ENCODE results near the gene UBAC2.

UBAC2 gene

DNA sequence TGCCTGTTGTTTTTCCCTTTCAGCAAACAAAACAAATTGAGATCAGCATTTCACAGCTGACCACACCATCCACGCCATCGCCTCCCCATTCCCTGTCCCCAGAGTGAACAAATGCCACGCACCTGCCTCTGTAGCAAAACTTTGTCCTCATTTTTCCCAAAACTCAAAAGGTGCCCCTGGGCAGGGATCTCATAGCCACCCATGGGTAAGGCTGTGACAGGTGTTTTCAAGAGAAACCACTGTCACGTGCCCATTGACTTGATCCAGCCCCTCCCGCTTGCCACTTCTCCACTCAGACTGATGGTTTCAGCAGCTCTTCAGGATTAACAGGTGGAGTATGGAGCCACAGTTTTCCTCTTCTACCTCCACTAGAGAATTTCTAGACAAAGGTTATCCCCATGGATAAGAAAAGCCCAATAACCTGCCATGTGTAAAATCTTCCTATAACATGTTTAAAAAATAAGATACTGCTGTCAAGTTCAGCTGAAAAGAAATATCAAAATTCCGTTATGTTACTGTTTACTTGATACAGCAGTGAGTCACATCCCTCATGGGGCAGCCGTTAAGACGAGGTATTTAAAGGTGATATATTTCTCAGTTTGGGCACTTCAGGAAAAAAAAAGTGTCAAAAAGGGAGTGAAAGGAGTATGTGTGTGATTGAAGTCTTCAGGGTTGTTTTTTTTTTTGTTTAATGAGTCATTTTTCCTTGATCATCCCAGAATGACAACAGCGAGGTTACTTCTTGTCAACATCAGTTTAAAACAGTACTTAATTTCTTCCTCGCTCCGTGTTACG lies 170.0 kb downstream of the UBAC2 start:
- ATAC-seq (ENCODE audit: insufficient read depth, low read depth) (no peak), DNase-seq (no peak)
- no peak for TF ChIP-seq EZH2 (IDR thresholded peaks at IDR 0.05; ENCODE audit: borderline replicate concordance, low read depth, low read length, severe bottlenecking)
- Histone ChIP-seq H3K4me2 (ENCODE audit: insufficient read depth, low read length) (no peak overlapping the region), H3K79me2 (ENCODE audit: insufficient read depth, low read length) (no peaks in the 10 kb centered on the region), H3K27ac (ENCODE audit: low read length) (0 out of 2 replicates have a peak overlapping the region, but pooled peaks have one; percentile 6), H3K4me3 (ENCODE audit: low read depth in 1 of 2, low read length in 2 of 2) (no peak overlapping the region), H3K9ac (ENCODE audit: low read depth, low read length) (no peak overlapping the region), H3K4me1 (ENCODE audit: insufficient read depth, low read length) (peaks cover 14% of the 10 kb centered on the region), H3K27me3 (ENCODE audit: insufficient read depth, low read length, poor library complexity) (no peaks in the 10 kb centered on the region), H2AFZ (ENCODE audit: low read depth, low read length) (no peak overlapping the region), H3K9me3 (ENCODE audit: insufficient read depth, low read length, severe bottlenecking) (no peaks in the 10 kb centered on the region), H4K20me1 (ENCODE audit: insufficient read depth, low read length) (0 out of 2 replicates have a peak, but pooled peaks cover 2% of the 10 kb centered on the region), H3K36me3 (ENCODE audit: insufficient read depth, low read length) (peaks cover 59% of the 10 kb centered on the region)

DNA sequence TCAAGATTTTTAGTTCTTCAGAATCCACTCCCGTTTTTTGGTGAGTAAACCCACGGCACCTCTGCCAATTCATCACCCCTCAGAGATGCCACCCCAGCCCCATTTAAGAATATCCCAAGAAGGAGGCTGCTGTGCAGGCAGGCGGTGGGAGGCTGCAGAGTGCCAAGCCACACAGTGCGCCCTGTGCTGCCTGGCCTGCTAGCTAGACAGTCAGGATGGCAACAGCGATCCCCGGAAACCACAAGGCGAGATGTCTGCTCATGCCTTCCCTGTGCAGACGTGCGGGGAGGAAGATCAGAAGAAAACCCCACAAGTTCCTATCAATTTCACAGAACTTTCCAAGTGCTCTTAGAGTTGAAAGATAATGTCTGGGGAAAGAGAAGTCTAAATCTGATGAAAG lies 171.3 kb downstream of the UBAC2 start:
- peaks cover 14% of the 10 kb centered on the region for H3K4me1 ChIP-seq (ENCODE audit: insufficient read depth, low read length)
- ATAC-seq (ENCODE audit: insufficient read depth, low read depth) (peak; percentile 100), DNase-seq (peak; percentile 76)
- no peaks in the 10 kb centered on the region for H3K9me3 ChIP-seq (ENCODE audit: insufficient read depth, low read length, severe bottlenecking)
- no peak overlapping the region for H2AFZ ChIP-seq (ENCODE audit: low read depth, low read length)
- TF ChIP-seq, protein P1, sequence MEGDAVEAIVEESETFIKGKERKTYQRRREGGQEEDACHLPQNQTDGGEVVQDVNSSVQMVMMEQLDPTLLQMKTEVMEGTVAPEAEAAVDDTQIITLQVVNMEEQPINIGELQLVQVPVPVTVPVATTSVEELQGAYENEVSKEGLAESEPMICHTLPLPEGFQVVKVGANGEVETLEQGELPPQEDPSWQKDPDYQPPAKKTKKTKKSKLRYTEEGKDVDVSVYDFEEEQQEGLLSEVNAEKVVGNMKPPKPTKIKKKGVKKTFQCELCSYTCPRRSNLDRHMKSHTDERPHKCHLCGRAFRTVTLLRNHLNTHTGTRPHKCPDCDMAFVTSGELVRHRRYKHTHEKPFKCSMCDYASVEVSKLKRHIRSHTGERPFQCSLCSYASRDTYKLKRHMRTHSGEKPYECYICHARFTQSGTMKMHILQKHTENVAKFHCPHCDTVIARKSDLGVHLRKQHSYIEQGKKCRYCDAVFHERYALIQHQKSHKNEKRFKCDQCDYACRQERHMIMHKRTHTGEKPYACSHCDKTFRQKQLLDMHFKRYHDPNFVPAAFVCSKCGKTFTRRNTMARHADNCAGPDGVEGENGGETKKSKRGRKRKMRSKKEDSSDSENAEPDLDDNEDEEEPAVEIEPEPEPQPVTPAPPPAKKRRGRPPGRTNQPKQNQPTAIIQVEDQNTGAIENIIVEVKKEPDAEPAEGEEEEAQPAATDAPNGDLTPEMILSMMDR (IDR thresholded peaks at IDR 0.05; ENCODE audit: borderline replicate concordance, extremely low read depth, low read length, poor library complexity, severe bottlenecking), result no peak
- no peak for TF ChIP-seq EZH2 (IDR thresholded peaks at IDR 0.05; ENCODE audit: borderline replicate concordance, low read depth, low read length, severe bottlenecking)
- peak overlapping the region; percentile 57 for H3K27ac ChIP-seq (ENCODE audit: low read length)
- peaks cover 59% of the 10 kb centered on the region for H3K36me3 ChIP-seq (ENCODE audit: insufficient read depth, low read length)
- H4K20me1 ChIP-seq (ENCODE audit: insufficient read depth, low read length), result 0 out of 2 replicates have a peak, but pooled peaks cover 2% of the 10 kb centered on the region
- H3K79me2 ChIP-seq (ENCODE audit: insufficient read depth, low read length), result no peaks in the 10 kb centered on the region
- peak overlapping the region; percentile 24 for H3K4me2 ChIP-seq (ENCODE audit: insufficient read depth, low read length)
- no peak overlapping the region for H3K4me3 ChIP-seq (ENCODE audit: low read depth in 1 of 2, low read length in 2 of 2)
- H3K9ac ChIP-seq (ENCODE audit: low read depth, low read length), result no peak overlapping the region
- H3K27me3 ChIP-seq (ENCODE audit: insufficient read depth, low read length, poor library complexity), result no peaks in the 10 kb centered on the region

DNA sequence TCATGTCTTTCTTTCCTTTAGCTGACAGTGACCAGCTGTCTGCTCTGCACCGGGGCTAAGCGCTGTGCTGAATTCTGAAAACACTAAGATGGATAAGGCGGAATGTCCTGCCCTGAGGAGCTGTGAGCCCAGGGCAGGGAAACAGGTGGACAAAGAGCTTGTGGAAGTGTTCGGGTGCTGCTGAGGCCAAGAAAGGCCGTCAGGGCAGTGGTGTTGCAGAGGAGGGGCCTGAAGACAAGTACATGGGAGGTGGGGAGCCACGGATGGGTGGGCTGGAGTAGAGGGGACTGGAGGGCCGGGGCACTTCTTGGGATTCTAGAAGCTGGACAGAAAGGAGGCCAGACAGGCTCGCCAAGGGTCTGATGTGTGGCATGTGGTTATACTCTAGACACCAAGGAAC lies 172.8 kb downstream of the UBAC2 start:
- ATAC-seq (ENCODE audit: insufficient read depth, low read depth) (no peak), DNase-seq (no peak)
- Histone ChIP-seq H3K27ac (ENCODE audit: low read length) (no peak overlapping the region), H3K4me1 (ENCODE audit: insufficient read depth, low read length) (peaks cover 14% of the 10 kb centered on the region), H3K4me3 (ENCODE audit: low read depth in 1 of 2, low read length in 2 of 2) (no peak overlapping the region), H3K27me3 (ENCODE audit: insufficient read depth, low read length, poor library complexity) (no peaks in the 10 kb centered on the region), H4K20me1 (ENCODE audit: insufficient read depth, low read length) (no peaks in the 10 kb centered on the region), H3K79me2 (ENCODE audit: insufficient read depth, low read length) (no peaks in the 10 kb centered on the region), H2AFZ (ENCODE audit: low read depth, low read length) (no peak overlapping the region), H3K36me3 (ENCODE audit: insufficient read depth, low read length) (peaks cover 56% of the 10 kb centered on the region), H3K4me2 (ENCODE audit: insufficient read depth, low read length) (no peak overlapping the region), H3K9ac (ENCODE audit: low read depth, low read length) (no peak overlapping the region), H3K9me3 (ENCODE audit: insufficient read depth, low read length, severe bottlenecking) (no peaks in the 10 kb centered on the region)
- no peak for TF ChIP-seq EZH2 (IDR thresholded peaks at IDR 0.05; ENCODE audit: borderline replicate concordance, low read depth, low read length, severe bottlenecking)

DNA sequence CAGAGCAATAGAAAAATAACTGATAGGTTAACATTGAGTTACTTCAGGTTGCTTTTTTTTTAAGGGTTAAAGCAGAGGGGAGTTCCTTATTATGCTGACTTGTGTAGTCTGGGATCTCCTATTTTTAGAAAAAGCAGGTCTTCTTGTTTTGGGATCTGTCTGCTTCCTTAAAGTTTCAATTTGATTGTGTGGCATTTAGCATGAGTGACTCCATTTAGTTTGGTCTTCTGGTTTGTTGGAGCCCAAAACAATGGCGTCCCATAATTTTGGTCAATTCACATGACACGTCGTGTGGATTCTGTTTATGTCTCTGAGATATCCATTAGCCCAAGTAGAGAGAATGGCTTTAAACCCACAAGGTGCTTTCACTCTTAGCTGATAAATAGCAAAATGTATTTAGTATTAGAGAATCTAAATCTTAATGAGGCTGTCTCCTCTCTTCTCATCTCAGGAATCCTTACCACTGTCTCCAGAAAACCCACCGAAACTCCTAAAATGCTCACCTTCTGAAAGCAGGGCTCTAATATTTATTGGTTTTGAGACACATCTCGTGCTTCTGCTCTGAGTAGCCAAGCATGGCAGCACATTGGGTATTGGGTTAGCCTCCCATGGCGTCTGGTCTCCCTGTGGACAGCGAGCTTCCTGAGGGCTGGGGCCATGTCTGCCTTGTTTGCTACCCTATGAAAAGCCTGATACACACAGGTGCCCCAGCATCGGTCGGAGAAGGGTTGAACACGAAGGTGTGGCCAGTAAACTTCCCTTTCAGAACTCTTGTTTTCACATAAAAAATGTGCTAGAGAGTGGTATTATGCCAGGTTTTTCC lies 173.7 kb downstream of the UBAC2 start:
- TF ChIP-seq, protein P1 (IDR thresholded peaks at IDR 0.05; ENCODE audit: borderline replicate concordance, extremely low read depth, low read length, poor library complexity, severe bottlenecking), result no peak
- TF ChIP-seq EZH2 (IDR thresholded peaks at IDR 0.05; ENCODE audit: borderline replicate concordance, low read depth, low read length, severe bottlenecking), result no peak
- H3K36me3 ChIP-seq (ENCODE audit: insufficient read depth, low read length), result peaks cover 52% of the 10 kb centered on the region
- no peaks in the 10 kb centered on the region for H3K27me3 ChIP-seq (ENCODE audit: insufficient read depth, low read length, poor library complexity)
- no peak overlapping the region for H3K4me2 ChIP-seq (ENCODE audit: insufficient read depth, low read length)
- H3K4me1 ChIP-seq (ENCODE audit: insufficient read depth, low read length), result peaks cover 14% of the 10 kb centered on the region
- DNase-seq, result no peak
- no peaks in the 10 kb centered on the region for H4K20me1 ChIP-seq (ENCODE audit: insufficient read depth, low read length)
- H3K9ac ChIP-seq (ENCODE audit: low read depth, low read length), result no peak overlapping the region
- no peak overlapping the region for H2AFZ ChIP-seq (ENCODE audit: low read depth, low read length)
- H3K79me2 ChIP-seq (ENCODE audit: insufficient read depth, low read length), result no peaks in the 10 kb centered on the region
- H3K27ac ChIP-seq (ENCODE audit: low read length), result no peak overlapping the region
- no peaks in the 10 kb centered on the region for H3K9me3 ChIP-seq (ENCODE audit: insufficient read depth, low read length, severe bottlenecking)
- no peak overlapping the region for H3K4me3 ChIP-seq (ENCODE audit: low read depth in 1 of 2, low read length in 2 of 2)
- no peak for ATAC-seq (ENCODE audit: insufficient read depth, low read depth)

Measured in DND-41 (cell line).